Coronary artery (tissue), 2 donors: ENCODE data around the gene VAPA.
"Not testable (repeated sequence)": the region's sequence is repeated elsewhere in the genome, so short reads cannot be mapped to it uniquely, and the experiment has no call there.

Source experiments
- DNase-seq: peaks from one replicate; pipeline ENCODE4 v3.0.0-alpha.2; 2017; ENCODE audit warnings: low spot score
- H3K27ac ChIP-seq, 2 donors: fragments of 200-600 bp; sonication (generic); one replicate each; pipeline ENCODE4 v1.5.1; 2016 to 2019
- H3K4me3 ChIP-seq: fragments of 200-600 bp; sonication (generic); 2 replicates; pipeline ENCODE4 v1.5.1; 2016; ENCODE audit warnings: mild to moderate bottlenecking, moderate library complexity
- CTCF ChIP-seq: fragments of 200-600 bp; sonication (generic); IDR thresholded peaks from one replicate; pipeline ENCODE4 v1.5.1; 2019; ENCODE audit warnings: antibody characterized with exemption

The VAPA gene

GRCh38 chr18:9910661-9911060 is 3.2 kb upstream of the VAPA start:
- Histone ChIP-seq H3K4me3 (no peak overlapping the region), H3K27ac (no peak overlapping the region)
- DNase-seq, result no peak
- no peak for TF ChIP-seq CTCF

- Histone ChIP-seq H3K4me3 (no peak overlapping the region), H3K27ac (no peak overlapping the region)
- no peak for TF ChIP-seq CTCF
- no peak for DNase-seq
Observed at GRCh38 chr18:9911226-9911625, 2.6 kb upstream of the VAPA start.

GRCh38 chr18:9912285-9912684 is 1.5 kb upstream of the VAPA start:
- not testable (repeated sequence) for H3K4me3 ChIP-seq, H3K27ac ChIP-seq, DNase-seq

- peak overlapping the region; percentile 88 for H3K4me3 ChIP-seq
- peak overlapping the region; percentile 97 to 99 for H3K27ac ChIP-seq
- TF ChIP-seq CTCF, result no peak
- DNase-seq, result no peak
Observed at GRCh38 chr18:9913151-9913525, 678 bp upstream of the VAPA start.

GRCh38 chr18:9914334-9914583 is 443 bp downstream of the VAPA start:
- no peak for TF ChIP-seq CTCF
- Histone ChIP-seq H3K27ac (peak overlapping the region; percentile 97 to 99), H3K4me3 (peak overlapping the region; percentile 88)
- no peak for DNase-seq

GRCh38 chr18:9914584-9915290 is 921 bp downstream of the VAPA start:
- H3K4me3 ChIP-seq, result peak overlapping the region; percentile 88
- peak; percentile 87 for DNase-seq
- TF ChIP-seq CTCF, result no peak
- H3K27ac ChIP-seq, result peak overlapping the region; percentile 97 to 99

- Histone ChIP-seq H3K27ac (peak overlapping the region; percentile 97 to 99), H3K4me3 (peak overlapping the region; percentile 88)
- DNase-seq, result no peak
- no peak for TF ChIP-seq CTCF
Observed at GRCh38 chr18:9915291-9916076, 1.7 kb downstream of the VAPA start.
